HG03097 (cell line): ENCODE measurements around the gene SDK1.

Experiments used
- ATAC-seq: cut with Tn5 transposase; IDR thresholded peaks from one replicate; pipeline ENCODE4 v1.9.1; 2021; ENCODE audit not compliant: unreplicated experiment, low FRiP score

The SDK1 gene

DNA sequence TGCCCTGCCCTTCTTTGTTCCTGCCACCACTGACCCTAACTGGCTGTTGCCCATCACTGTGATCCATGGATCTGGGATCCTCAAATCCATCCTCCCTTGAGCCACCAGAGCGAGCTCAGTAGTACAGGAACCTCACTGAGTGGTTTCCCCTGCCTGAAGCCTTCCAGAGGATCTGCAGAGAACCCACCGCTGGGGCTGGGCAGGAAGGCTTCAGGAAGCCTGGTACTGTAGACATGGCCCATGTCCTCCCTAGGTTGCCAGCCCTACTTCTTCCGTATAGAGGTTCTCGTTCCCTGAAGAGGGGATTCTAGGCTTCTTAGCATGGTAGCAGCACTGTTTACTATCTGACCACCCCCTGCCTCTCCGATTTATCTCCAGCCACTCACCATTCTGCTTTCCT, 693.7 kb downstream of the SDK1 start:
- ATAC-seq: no peak

DNA sequence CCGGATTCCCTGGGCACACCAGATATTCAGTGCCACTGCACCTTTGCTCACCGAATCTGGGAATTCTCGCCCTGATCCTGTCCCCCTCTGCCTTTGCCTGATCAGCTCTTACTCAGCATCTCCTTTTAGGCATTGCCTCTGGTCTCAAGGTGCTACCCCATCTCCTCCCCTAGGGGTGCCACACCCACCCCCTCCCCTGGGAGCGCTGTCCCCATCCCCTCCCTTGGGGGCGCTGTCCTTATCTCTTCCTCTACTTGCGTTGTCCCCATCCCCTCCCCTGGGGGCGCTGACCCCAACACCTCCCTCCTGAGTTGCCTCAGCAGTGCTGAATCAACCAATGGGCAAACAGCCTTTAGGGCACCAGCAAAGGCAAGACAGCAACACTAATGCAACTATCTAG, 694.1 kb downstream of the SDK1 start:
- ATAC-seq: no peak

DNA sequence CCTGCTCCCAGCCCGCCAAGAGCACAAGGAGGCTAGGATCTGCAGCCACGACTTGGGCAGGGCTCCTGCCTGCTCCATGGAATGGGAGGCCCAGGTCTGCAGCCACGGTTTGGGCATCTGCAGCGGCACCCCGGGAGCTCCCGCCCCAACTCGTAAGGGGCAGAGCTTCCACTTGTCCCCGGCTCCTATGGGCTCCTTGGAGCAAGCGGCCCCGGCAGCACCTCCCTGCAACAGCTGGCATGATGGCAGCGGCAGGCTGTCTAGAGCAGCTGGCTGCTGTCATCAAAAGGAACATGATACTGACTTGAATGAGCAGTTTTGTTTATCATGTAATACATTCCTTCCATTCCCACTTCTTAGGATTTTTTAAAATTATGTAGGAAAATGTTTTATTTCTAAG, 697.0 kb downstream of the SDK1 start:
- ATAC-seq: no peak

DNA sequence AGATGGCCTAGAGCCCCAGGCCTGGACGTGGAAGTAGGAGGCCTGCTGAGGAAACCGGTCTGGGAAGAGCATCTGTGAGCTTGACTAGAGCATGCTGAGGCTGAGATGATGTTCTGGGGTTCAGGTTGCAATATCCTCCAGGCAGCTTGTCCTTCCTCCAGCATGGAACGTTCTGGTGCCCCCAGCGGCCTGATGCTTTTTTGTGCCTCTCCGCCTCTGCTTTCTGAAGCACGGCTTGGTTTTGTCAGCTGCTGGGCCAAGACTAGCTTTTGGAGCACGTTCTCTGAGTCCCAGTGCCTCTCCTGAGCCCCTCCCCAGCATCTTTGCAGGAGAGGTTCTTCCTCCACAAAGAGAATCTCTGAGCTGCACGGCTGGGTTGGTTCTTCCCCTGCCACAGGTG, 699.1 kb downstream of the SDK1 start:
- ATAC-seq: no peak

DNA sequence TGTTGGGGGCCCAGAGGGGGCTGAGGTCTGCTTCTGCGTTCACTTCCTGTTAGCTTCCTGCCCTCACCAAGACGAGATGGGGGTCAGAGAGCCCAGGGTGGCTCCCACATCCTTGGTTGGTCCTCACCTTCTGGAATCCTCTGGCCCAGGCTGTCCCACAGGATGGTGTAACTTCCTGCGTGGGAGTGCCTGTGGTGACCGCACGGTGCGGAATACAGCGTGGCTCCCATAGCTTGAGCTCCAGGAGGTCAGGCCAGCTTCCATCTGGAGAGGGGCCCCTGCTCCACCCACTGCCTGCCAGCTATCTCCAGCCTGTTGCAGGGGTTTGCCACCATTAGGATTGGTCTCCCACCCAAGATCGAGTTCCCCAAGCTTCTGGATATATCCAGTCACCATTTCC, 699.9 kb downstream of the SDK1 start:
- ATAC-seq: no peak

DNA sequence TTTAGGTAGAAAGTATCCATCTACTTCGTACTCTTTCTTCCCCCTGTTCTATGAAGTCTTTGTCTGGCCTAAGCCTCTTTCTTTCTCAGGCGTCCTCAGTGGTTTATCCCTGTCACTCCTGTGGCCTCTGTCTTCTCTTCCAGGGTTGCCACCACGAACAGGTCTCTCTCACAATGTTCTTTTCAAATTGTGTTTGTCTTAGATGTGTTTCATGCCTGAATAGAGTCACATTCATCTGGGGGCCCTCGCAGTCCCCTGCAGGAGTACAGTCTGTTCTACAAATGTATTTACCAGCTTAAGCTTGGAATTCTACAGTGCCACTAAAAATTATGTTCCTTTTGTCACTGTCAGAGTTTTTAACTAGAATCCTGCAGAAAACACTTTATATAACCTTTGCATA, 700.7 kb downstream of the SDK1 start:
- no peak for ATAC-seq

DNA sequence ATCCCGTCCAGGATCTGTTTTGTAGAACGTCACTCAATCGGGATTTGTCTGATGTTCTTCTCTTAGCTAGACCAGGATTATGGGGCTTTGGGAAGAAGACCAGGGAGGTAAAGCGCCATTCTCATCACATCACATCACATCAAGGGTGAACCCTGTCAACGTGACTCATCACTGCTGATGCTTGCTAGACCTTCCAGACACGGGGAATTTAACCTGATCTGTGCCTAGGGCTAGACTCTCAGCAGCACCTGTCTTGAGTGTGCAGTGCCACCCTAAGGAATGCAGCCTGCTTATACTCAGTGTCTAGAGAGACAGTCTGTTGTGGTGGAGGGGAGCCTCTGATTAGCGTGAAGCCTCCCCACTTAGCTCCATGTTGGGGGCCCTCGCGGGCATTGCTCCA, 702.5 kb downstream of the SDK1 start:
- ATAC-seq: no peak

DNA sequence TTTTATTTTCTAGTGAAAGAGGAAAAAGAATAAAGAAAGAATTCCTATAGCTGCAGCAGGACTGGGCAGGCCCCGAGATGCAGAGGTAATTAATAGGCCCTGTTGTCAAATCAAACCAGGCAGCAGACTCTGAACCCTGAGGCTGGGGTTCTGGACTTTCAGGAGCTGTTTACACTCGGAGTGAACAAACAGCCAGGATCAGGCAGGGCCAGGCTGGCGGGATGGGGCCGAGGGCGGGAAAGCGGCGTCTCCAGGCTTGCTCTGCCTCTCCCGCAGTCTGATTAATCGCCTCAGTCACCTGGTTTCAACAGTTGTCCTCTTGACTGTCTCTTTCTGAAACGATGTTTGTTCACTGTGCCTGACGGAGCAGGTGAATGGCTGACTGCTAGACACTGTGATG, 705.6 kb downstream of the SDK1 start:
- no peak for ATAC-seq

DNA sequence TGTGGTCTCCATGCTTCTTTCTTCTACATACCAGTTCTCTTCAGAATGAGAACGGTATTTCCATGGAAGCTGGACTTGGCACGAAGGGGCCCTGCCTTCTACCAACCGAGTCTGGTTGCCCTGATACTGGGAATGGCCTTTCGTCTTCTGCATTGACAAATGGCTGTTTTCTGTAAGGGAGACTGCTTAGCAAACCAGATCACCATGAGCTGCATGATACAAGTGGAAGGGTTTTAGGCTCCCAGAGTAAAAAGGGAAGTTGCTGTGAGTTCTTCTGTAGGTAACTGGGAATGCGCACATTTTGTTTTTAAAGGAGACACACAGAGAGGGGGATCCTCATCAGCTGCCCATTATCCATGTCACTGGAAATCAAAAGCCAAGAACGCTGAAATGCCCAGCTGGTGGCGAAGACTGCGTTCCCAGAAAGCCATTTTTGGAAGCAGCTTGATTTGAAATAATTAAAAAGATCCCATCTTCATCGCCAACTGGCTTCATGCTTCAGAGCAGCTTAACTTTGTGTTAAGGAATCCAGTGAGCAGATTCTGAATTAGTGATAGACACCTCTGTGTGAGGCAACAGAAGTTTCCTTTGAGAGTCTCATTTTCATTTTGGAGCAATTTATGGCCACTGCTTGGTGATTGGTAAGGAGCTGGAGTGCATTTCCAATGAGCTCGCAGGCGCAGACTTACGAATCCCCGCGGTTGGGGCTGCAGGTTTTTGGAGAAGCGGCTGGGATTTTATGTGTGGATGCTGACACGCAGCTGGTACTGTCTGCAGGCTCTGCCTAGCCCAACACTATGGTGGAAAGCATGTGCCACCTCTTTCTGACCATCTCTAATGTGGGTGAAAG, 708.4 kb downstream of the SDK1 start:
- ATAC-seq: no peak

DNA sequence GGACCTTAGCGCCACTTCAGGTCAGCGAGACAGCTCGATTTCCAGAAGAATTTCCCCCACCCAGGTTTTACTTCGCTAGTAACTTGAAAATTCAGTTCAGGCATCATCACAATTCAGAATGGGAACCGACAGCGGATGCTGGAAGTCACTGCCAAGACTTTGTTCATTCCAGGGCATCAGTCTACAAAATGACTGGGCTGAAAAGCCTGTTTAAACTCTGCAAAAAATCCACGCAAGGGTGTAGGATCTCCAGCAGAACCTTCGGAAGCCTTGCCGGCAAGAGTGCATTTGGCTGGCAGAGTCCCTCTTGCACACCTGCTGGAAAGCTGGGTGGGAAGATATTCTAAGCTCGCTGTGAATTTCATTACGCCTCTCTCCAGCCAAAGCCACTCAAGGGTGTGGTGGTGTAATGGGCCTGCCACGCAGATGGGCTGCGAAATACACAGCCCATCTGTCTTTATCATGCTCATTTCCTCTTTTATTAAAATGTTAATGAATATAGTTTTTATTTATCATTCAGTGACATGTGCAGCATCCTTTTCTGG, 709.1 kb downstream of the SDK1 start:
- no peak for ATAC-seq

DNA sequence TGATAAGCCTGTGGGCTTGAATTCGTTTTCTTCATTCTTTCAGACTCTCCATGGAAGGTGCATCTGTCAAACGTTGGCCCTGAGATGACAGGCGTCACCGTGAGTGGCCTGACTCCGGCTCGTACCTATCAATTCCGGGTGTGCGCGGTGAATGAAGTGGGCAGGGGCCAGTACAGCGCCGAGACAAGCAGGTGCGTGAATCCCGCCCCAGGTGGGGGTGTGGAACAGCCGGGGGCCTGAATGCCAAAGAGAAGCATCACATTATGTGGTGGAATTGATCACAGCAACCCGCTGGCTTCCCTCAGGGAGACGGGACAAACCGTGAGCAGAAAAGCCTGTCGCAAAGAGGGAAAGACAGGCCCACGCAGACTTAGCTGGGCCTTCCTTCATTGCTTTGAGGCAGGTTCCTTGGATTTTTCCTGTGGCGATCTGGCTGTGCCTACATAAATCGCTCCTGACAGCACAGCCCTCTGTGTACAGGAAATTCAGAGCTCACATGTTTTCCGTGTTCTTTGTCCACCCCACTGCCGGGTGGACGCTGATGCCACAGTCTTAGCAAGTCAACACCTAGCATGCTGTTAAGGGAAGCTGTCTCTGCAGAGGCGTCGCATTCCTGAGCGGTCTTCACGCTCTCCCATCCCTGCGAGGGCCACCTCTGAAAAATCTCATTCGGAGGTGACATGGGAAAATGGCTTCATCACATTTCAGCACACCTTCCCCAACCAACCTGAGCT, 710.0 kb downstream of the SDK1 start:
- no peak for ATAC-seq

DNA sequence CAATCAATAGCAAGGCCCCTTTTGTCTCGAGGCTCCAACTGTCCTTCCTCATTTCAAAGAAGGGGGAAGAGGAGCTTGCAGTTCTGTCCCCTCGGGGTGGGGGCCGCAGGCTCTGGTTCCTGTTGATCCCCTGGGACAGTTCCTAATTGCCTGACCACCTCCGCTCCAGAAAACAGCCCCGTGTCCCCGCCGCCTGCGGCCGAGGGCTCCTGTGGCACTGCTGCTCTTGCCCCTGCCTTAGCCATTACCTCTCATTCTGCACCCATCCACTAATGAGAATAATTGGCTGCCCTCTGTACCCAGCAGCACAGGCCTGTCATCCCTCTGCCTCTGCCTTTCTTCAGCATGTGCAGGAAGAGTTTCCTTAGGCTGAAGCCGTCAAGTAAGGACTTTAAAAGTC, 712.7 kb downstream of the SDK1 start:
- ATAC-seq: no peak

DNA sequence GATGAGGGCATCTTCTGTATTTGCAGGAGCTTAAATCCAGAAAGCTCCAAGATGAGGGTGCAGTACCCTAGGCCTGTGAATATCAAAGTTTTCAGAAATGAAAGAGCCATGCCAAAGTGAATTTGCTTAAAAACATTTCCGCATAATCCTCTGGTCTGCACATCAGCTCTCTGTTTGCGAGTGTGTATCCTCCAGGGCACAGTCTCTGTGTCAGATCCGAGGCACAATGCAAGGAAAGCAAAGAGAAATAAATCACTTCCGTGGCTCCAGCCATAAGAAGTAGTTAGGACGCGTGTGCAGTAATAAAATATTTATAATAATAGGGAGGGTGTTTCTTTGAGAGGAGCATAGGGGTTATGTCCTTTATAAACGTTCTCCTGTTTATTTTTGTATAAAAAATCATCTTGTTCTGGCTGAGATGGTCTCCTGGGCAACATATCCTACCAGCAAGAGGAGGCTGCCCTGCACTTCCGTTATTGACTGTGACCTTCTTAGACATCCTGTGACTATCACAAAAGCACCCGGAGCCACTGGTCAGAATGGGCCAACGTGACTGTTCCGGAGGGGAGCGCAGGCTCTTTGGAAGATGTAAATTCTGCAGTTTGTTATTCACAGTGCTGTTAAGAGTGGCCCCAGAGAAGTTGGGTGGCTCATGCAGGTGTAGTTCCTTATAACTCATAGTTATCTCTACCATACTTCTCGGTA, 713.4 kb downstream of the SDK1 start:
- no peak for ATAC-seq

DNA sequence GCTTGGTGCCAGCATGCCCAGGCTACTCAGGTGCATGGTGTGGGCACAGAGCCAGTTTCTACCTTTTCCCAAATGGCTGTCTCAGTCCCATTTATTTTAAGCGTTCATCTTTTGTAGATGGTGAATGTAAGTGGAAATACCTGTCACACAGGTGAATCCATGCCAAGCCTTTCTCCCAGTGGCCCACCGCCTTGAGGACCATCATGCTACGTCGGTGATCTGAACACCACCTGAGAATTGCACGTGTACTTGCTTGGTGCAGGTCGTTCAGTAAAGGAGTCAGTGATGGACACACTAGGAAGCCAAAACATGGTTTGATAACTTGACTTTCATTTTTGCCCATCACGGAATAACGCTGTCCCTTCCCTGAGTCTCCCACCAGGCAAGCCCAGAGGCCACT, 714.3 kb downstream of the SDK1 start:
- ATAC-seq: no peak

DNA sequence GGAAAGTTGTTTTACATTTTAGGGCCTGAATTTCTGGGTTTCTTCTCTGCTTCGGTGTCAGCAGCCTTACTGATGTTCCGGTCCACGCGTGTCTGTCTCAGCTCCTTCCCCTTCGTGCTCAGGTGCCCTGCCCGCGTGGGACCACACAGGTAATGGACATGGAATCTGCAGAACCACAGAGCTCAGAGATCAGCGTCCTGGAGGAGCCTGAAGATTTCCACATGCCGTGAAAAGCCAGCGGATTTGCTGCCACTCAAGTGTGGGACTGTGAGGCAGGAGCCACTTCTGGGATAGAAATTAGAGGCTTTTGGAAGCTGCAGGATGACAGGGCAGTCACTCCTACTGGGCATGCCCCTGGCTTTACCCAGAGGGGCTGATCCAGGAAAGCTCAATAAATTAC, 714.9 kb downstream of the SDK1 start:
- ATAC-seq: no peak

DNA sequence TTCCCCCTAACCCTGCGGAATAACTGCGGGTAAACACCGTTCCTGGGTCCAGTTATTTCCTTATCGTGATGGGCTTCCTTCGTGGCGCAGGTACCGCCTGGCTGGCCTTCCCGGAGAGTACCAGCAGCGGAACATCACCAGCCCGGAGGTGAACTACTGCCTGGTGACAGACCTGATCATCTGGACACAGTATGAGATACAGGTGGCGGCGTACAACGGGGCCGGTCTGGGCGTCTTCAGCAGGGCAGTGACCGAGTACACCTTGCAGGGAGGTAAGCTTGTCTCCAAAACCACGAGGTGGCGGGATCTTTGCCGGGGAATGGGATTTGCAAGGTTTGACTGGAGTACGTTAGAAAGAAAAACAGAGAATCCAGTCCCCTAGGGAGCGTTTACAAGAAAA, 716.0 kb downstream of the SDK1 start:
- ATAC-seq: no peak

DNA sequence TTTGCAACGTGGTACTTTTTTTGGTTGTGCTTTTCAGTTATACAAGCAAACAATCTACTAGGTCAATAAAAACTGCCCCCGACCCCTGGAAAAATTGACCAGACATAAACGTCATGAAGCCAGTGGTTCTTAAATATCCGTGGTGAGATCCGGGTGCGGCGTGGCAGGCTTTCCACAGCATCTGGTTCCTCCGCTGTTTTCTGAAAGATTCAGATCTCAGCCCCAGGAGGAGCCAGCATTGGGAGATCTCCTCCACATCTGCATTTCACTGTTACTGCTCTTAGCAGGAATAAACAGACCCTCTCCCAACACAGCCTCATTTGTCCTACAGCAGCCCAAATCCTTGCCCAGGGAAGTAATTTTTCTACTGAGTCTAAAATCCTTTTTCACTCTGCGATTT, 716.7 kb downstream of the SDK1 start:
- ATAC-seq: no peak

DNA sequence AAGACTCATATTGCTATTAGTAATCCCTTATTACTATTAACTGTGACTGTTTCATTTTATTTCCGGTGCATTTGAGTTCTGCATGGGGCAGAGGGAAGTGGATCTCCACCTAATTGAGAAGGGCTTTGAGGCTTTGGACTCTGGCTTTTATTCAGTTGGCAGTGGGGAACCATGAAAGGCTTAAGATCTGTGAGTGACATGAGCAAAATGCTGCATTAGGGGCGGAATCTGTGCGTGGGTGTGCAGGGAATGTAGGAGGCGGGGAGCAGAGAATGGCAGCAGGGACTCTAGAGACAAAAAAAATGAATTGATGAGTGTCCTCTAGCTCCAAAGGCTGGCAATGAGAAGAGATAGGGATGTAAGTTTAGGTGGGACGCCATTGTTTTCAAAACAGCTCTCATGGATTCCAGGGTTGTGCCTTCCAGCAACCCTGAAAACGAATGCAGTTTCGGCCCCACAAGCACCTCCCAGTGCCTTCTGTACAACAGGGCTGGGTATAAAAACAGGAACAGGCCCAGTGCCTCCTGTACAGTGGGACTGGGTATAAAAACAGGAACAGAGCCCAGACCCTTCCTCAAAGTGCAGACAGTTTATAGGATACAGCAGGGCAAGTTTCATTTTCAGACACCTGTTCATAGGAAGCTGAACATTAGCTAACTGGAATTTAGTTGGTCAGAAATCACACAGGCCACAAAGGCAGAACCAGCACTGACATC, 717.7 kb downstream of the SDK1 start:
- ATAC-seq: no peak

DNA sequence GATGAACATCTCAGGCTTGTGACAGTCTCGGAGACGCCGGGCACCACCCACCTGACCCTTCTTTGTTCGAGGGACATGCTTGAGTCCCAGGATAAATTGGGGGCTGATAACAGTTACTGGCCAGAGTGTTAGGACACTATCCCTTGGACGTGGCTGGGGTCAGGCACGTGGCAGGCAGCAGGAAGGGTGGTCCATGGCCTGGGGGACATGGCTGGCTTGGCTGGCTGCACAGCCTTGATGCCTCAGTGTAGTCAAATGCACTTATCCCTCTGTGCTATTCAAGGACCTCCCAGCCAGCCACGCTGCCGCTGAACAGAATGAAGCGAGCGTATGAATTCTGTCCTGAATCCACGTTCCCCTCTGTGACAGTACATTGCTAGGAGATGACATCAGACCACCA, 719.0 kb downstream of the SDK1 start:
- ATAC-seq: no peak

DNA sequence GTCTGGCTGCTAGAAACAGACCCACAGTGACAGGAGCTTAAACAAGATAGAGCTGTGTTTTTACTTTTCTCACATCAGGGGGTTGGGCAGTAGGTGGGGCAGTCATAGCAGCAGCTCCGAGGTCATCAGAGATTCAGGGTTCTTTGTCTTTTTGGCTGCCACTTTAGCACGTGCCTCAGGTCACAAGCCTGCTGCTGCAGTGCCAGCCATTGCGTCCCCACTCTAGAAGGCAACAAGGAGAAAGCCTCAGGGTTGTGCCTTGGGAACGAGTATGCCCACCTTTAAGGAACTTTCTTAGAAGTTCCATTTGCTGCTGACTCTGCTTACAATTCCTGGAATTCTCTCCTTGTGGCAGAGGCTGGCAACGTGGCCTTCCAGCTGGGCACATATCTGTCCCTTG, 720.4 kb downstream of the SDK1 start:
- ATAC-seq: no peak

DNA sequence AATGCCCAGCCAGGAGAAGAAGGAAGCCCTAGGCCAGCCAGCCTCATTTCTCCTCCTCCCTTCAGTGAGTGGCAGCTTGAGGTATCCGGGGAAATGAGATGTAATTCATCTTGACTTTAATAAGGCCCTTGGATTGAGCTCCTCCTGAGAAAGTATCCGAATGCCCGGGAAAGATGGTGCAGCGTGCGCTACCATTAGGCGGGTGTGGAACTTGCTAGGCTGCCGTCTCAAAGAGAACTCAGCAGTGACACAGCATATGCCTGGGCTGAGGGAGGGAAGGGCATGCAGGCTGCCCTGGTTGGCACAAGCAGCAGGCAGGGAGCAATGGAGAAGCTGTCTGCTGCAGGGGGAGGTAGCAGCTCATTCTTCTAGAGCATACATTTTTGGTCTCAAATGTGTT, 721.2 kb downstream of the SDK1 start:
- no peak for ATAC-seq
